K562 (cell line): Measurements from ENCODE around the gene SVOP. TPM values are rescaled to one million over a fixed set of nuclear protein-coding genes. Genes with fewer than 3 reads are reported as not detected.

Source experiments
- CBX1 ChIP-seq: sonication (generic); IDR thresholded peaks from 2 replicates; pipeline ENCODE4 v1.6.1; 2016; ENCODE audit warnings: antibody characterized with exemption, low read depth, mild to moderate bottlenecking
- ELF2 ChIP-seq: fragments of 250-450 bp; sonication (Bioruptor Pico); IDR thresholded peaks from 2 replicates; pipeline ENCODE4 v1.5.0; 2021; ENCODE audit warnings: mild to moderate bottlenecking
- HDGF ChIP-seq: fragments of 450-650 bp; IDR thresholded peaks from 2 replicates; pipeline ENCODE4 v1.6.1; 2016
- HES1 ChIP-seq: fragments of 450-650 bp; IDR thresholded peaks from 2 replicates; pipeline ENCODE4 v1.6.1; 2016; ENCODE audit warnings: low read depth, mild to moderate bottlenecking, moderate library complexity
- IFI16 ChIP-seq: fragments of 250-450 bp; sonication (Bioruptor Pico); IDR thresholded peaks from 2 replicates; pipeline ENCODE4 v2.1.2; 2022; ENCODE audit warnings: mild to moderate bottlenecking, inconsistent platforms
- MIER1 ChIP-seq: fragments of 450-650 bp; IDR thresholded peaks from 2 replicates; pipeline ENCODE4 v1.6.1; 2016; ENCODE audit warnings: antibody characterized with exemption, mild to moderate bottlenecking, low read depth
- NR2F6 ChIP-seq: fragments of 450-650 bp; formaldehyde crosslinking; IDR thresholded peaks from 2 replicates; pipeline ENCODE4 v1.4.0; 2020; ENCODE audit warnings: mild to moderate bottlenecking
- PCBP2 ChIP-seq: fragments of 200-400 bp; formaldehyde crosslinking; IDR thresholded peaks from 2 replicates; pipeline ENCODE4 v1.6.1; 2018; ENCODE audit warnings: low read length, low read depth, mild to moderate bottlenecking, moderate library complexity; ENCODE audit not compliant: poor library complexity, severe bottlenecking
- PREB ChIP-seq: sonication (generic); formaldehyde crosslinking; IDR thresholded peaks from 2 replicates; pipeline ENCODE4 v1.8.1; 2023; ENCODE audit warnings: mild to moderate bottlenecking, missing genetic modification reagents
- SIX5 ChIP-seq, 2 experiments: IDR thresholded peaks; 2 replicates each; pipeline ENCODE4 v1.6.1; 2011; ENCODE audit warnings: low read length in 2 of 2, borderline replicate concordance in 1 of 2, low read depth in 1 of 2, mild to moderate bottlenecking in 1 of 2, moderate library complexity in 1 of 2; ENCODE audit not compliant: insufficient read depth in 1 of 2
- VEZF1 ChIP-seq: fragments of 200-800 bp; sonication (Bioruptor generic); IDR thresholded peaks from 2 replicates; pipeline ENCODE4 v1.6.1; 2017; ENCODE audit warnings: missing genetic modification characterization, missing compliant biosample characterization
- ZC3H4 ChIP-seq: sonication (generic); formaldehyde crosslinking; IDR thresholded peaks from 2 replicates; pipeline ENCODE4 v1.9.0; 2021; ENCODE audit warnings: missing genetic modification reagents, borderline replicate concordance
- polyA plus RNA-seq, 8 experiments: library from polyadenylated mRNA; depleted of rRNA in 4 of 8; stranded (reverse) in 5 of 8; unstranded in 3 of 8; fragments of >200 nt; fragmentation: Nextera tagmentation in 2 of 8; fragmentation: Illumina TruSeq in 1 of 8; extraction: Ambion mirVana in 2 of 8; extraction: Trizol in 1 of 8; gene quantifications; 2 replicates each; pipeline versions ENCODE4 v1.2.1 to v1.2.3, GENCODE V29; 2011 to 2014; ENCODE audit warnings: inconsistent platforms in 1 of 8, missing spikeins in 1 of 8
- total RNA-seq, 7 experiments: library from RNA; depleted of rRNA in 6 of 7; stranded (reverse); fragments of >200 nt in 6 of 7; fragmentation: Illumina TruSeq in 2 of 7; extraction: Trizol in 2 of 7; gene quantifications; 2 replicates each; pipeline versions ENCODE4 v1.2.1 to v1.2.3, GENCODE V29; 2011 to 2021; ENCODE audit warnings: low replicate concordance in 1 of 7
- TF ChIP-seq, protein P1 (sequence below), 2 experiments: fragments of 450-650 bp; formaldehyde crosslinking in 1 of 2; IDR thresholded peaks; 2 replicates each; pipeline versions ENCODE4 v1.4.0 to v1.6.1; 2014 to 2020; ENCODE audit warnings: mild to moderate bottlenecking in 2 of 2, borderline replicate concordance in 1 of 2, low read depth in 1 of 2

The SVOP gene
- total and polyA plus RNA-seq, 9 of the 15 experiments (the other 6 are each of a cell fraction or from before 2014, with no cell fraction given) = 0.01 to 0.09 (median 0.06) TPM; not detected in 1

DNA sequence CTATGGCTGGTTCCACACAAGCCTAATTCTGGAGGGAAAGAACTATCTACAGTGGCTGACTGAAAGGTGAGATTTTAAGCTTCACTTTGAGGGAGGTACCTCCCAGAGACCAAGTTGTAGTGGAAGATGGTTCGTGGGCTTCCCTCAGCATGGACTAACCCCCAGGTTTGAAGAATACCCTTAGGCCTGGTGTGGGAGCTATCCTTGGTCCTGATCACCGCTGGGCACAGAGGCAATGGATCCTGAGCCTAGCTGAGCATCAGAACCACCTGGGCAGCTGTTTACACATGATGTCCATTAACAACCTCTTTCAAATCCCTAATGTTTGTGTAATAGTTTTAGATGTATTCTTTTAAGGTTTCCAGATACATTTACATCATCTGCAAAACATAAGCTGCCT is 130.7 kb downstream of the SVOP start (continued):
- TF ChIP-seq, protein P1, sequence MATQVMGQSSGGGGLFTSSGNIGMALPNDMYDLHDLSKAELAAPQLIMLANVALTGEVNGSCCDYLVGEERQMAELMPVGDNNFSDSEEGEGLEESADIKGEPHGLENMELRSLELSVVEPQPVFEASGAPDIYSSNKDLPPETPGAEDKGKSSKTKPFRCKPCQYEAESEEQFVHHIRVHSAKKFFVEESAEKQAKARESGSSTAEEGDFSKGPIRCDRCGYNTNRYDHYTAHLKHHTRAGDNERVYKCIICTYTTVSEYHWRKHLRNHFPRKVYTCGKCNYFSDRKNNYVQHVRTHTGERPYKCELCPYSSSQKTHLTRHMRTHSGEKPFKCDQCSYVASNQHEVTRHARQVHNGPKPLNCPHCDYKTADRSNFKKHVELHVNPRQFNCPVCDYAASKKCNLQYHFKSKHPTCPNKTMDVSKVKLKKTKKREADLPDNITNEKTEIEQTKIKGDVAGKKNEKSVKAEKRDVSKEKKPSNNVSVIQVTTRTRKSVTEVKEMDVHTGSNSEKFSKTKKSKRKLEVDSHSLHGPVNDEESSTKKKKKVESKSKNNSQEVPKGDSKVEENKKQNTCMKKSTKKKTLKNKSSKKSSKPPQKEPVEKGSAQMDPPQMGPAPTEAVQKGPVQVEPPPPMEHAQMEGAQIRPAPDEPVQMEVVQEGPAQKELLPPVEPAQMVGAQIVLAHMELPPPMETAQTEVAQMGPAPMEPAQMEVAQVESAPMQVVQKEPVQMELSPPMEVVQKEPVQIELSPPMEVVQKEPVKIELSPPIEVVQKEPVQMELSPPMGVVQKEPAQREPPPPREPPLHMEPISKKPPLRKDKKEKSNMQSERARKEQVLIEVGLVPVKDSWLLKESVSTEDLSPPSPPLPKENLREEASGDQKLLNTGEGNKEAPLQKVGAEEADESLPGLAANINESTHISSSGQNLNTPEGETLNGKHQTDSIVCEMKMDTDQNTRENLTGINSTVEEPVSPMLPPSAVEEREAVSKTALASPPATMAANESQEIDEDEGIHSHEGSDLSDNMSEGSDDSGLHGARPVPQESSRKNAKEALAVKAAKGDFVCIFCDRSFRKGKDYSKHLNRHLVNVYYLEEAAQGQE (IDR thresholded peaks at IDR 0.05; ENCODE audit: borderline replicate concordance) = peak; percentile 97
- TF ChIP-seq, protein P1 (CRISPR knock-in tag; IDR thresholded peaks at IDR 0.05; ENCODE audit: low read depth) = peak; percentile 88
- TF ChIP-seq MIER1 = peak; percentile 89
- no peak for TF ChIP-seq HDGF
- no peak for TF ChIP-seq PCBP2
- TF ChIP-seq PREB = no peak
- no peak for TF ChIP-seq CBX1
- no peak for TF ChIP-seq HES1
- no peak for TF ChIP-seq IFI16 (CRISPR knock-in tag)
- no peak for TF ChIP-seq SIX5 (IDR thresholded peaks at IDR 0.05; ENCODE audit: borderline replicate concordance in 1 of 2, insufficient read depth in 1 of 2, low read depth in 1 of 2, low read length in 2 of 2)
- no peak for TF ChIP-seq VEZF1 (CRISPR knock-in tag)
- TF ChIP-seq ELF2 = no peak
- TF ChIP-seq ZC3H4 (CRISPR knock-in tag) = no peak
- TF ChIP-seq NR2F6 (CRISPR knock-in tag) = no peak
